Trophoblast cell (in vitro differentiated cells and primary cell): ENCODE results near the gene BIN2.
A peak's percentile ranks its signal among the peaks of the same experiment; 100 is the strongest.
"Not testable (repeated sequence)": the region's sequence is repeated elsewhere in the genome, so short reads cannot be mapped to it uniquely, and the experiment has no call there.

ENCODE experiments used
- DNase-seq, 2 donors: peaks; one replicate each; pipeline ENCODE4 v3.0.0-alpha.2; 2016
- H2AFZ ChIP-seq: 2 replicates; pipeline ENCODE4 v1.6.1; 2013; ENCODE audit warnings: low read length, moderate library complexity, mild to moderate bottlenecking; ENCODE audit not compliant: insufficient read depth, poor library complexity
- H2AK5ac ChIP-seq: 2 replicates; pipeline ENCODE4 v1.6.1; 2013; ENCODE audit warnings: mild to moderate bottlenecking, low read length
- H2BK120ac ChIP-seq: 2 replicates; pipeline ENCODE4 v1.6.1; 2013; ENCODE audit warnings: low read length, mild to moderate bottlenecking, moderate library complexity; ENCODE audit not compliant: insufficient read depth, poor library complexity
- H2BK12ac ChIP-seq: 2 replicates; pipeline ENCODE4 v1.6.1; 2013; ENCODE audit warnings: mild to moderate bottlenecking, low read length, moderate library complexity
- H2BK5ac ChIP-seq: 2 replicates; pipeline ENCODE4 v1.6.1; 2013; ENCODE audit warnings: low read length, low read depth, moderate library complexity, mild to moderate bottlenecking; ENCODE audit not compliant: poor library complexity
- H3K14ac ChIP-seq: 2 replicates; pipeline ENCODE4 v1.6.1; 2013; ENCODE audit warnings: mild to moderate bottlenecking, low read length
- H3K18ac ChIP-seq: 2 replicates; pipeline ENCODE4 v1.6.1; 2013; ENCODE audit warnings: mild to moderate bottlenecking, low read length
- H3K23ac ChIP-seq: 2 replicates; pipeline ENCODE4 v1.6.1; 2013; ENCODE audit warnings: low read length
- H3K27ac ChIP-seq: 2 replicates; pipeline ENCODE4 v1.5.1; 2013; ENCODE audit warnings: low read depth, mild to moderate bottlenecking, inconsistent platforms, low read length, moderate library complexity
- H3K27me3 ChIP-seq: 2 replicates; pipeline ENCODE4 v1.6.1; 2013; ENCODE audit warnings: inconsistent platforms, mild to moderate bottlenecking, low read length, moderate library complexity; ENCODE audit not compliant: insufficient read depth
- H3K36me3 ChIP-seq, 2 experiments: 1 replicate in 1 of 2; 2 replicates in 1 of 2; pipeline ENCODE4 v1.6.1; 2013; ENCODE audit warnings: low read length in 2 of 2, mild to moderate bottlenecking in 2 of 2, moderate library complexity in 1 of 2; ENCODE audit not compliant: insufficient read depth in 2 of 2, control insufficient read depth in 1 of 2
- H3K4ac ChIP-seq: 2 replicates; pipeline ENCODE4 v1.6.1; 2013; ENCODE audit warnings: low read depth, mild to moderate bottlenecking, low read length, moderate library complexity
- H3K4me1 ChIP-seq, 2 experiments: 1 replicate in 1 of 2; 2 replicates in 1 of 2; pipeline ENCODE4 v1.6.1; 2013; ENCODE audit warnings: low read length in 2 of 2, mild to moderate bottlenecking in 2 of 2, moderate library complexity in 1 of 2; ENCODE audit not compliant: insufficient read depth in 2 of 2, control insufficient read depth in 1 of 2
- H3K4me2 ChIP-seq: 2 replicates; pipeline ENCODE4 v1.6.1; 2013; ENCODE audit warnings: inconsistent platforms, mild to moderate bottlenecking, low read length, moderate library complexity
- H3K4me3 ChIP-seq: 2 replicates; pipeline ENCODE4 v1.5.1; 2013; ENCODE audit warnings: mild to moderate bottlenecking, low read depth, low read length, inconsistent platforms
- H3K79me1 ChIP-seq: one replicate; pipeline ENCODE4 v1.6.1; 2013; ENCODE audit warnings: low read length
- H3K79me2 ChIP-seq: 2 replicates; pipeline ENCODE4 v1.6.1; 2013; ENCODE audit warnings: low read length, mild to moderate bottlenecking; ENCODE audit not compliant: control insufficient read depth, insufficient read depth, poor library complexity
- H3K9ac ChIP-seq: 2 replicates; pipeline ENCODE4 v1.6.1; 2013; ENCODE audit warnings: mild to moderate bottlenecking, low read length
- H3K9me3 ChIP-seq: 2 replicates; pipeline ENCODE4 v1.6.1; 2013; ENCODE audit warnings: low read depth, mild to moderate bottlenecking, control low read depth, inconsistent platforms, low read length; ENCODE audit not compliant: insufficient read depth
- H4K12ac ChIP-seq: 2 replicates; pipeline ENCODE4 v1.6.1; 2013; ENCODE audit warnings: low read depth, mild to moderate bottlenecking, low read length, moderate library complexity
- H4K8ac ChIP-seq: 2 replicates; pipeline ENCODE4 v1.6.1; 2013; ENCODE audit warnings: low read depth, mild to moderate bottlenecking, low read length, moderate library complexity
- H4K91ac ChIP-seq: one replicate; pipeline ENCODE4 v1.6.1; 2013; ENCODE audit warnings: low read depth, mild to moderate bottlenecking, low read length, moderate library complexity
- WGBS: extraction: QIAGEN DNeasy Blood & Tissue Kit; methylation state at CpG from one replicate; pipeline ENCODE4 v1.1.7; 2013; ENCODE audit warnings: missing lambda C conversion rate; ENCODE audit not compliant: insufficient read length, insufficient coverage; ENCODE audit errors: extremely low coverage; 5-methylcytosine and 5-hydroxymethylcytosine counted together

The BIN2 gene

GRCh38 chr12:51291603-51292513 is 32.1 kb downstream of the BIN2 start:
- not testable (repeated sequence) for H3K36me3 ChIP-seq, H3K4me3 ChIP-seq, H2AFZ ChIP-seq, H3K14ac ChIP-seq, H2BK5ac ChIP-seq, H3K4ac ChIP-seq, H2BK12ac ChIP-seq, H3K18ac ChIP-seq, H2AK5ac ChIP-seq, H2BK120ac ChIP-seq, H3K9ac ChIP-seq, H3K79me1 ChIP-seq, H4K12ac ChIP-seq, H3K9me3 ChIP-seq, H3K4me2 ChIP-seq, H3K23ac ChIP-seq, H3K27ac ChIP-seq, H3K4me1 ChIP-seq, H4K8ac ChIP-seq, DNase-seq, H4K91ac ChIP-seq, H3K27me3 ChIP-seq, H3K79me2 ChIP-seq
- WGBS = no CpG with 5 or more reads among the region's 9 CpGs

- peaks cover 0 to 2% of the 10 kb centered on the region in 2 experiments for H3K4me1 ChIP-seq
- H3K27ac ChIP-seq = no peak overlapping the region
- no peak overlapping the region for H3K4me2 ChIP-seq
- no peak overlapping the region for H2AFZ ChIP-seq
- H3K9me3 ChIP-seq = no peaks in the 10 kb centered on the region
- no peak overlapping the region for H3K14ac ChIP-seq
- H4K8ac ChIP-seq = no peak overlapping the region
- H3K9ac ChIP-seq = no peak overlapping the region
- no peak overlapping the region for H3K23ac ChIP-seq
- no peaks in the 10 kb centered on the region for H3K79me1 ChIP-seq
- no peak overlapping the region for H2AK5ac ChIP-seq
- no CpG with 5 or more reads among the region's 1 CpG for WGBS
- H3K36me3 ChIP-seq = no peaks in the 10 kb centered on the region
- no peak overlapping the region for H3K4me3 ChIP-seq
- H2BK12ac ChIP-seq = no peak overlapping the region
- H2BK5ac ChIP-seq = no peak overlapping the region
- peak overlapping the region; percentile 6 for H4K91ac ChIP-seq
- no peaks in the 10 kb centered on the region for H3K27me3 ChIP-seq
- DNase-seq = peak in 1 of 2 donors; percentile 60
- H3K79me2 ChIP-seq = no peaks in the 10 kb centered on the region
- no peak overlapping the region for H4K12ac ChIP-seq
- no peak overlapping the region for H2BK120ac ChIP-seq
- H3K4ac ChIP-seq = no peak overlapping the region
- H3K18ac ChIP-seq = no peak overlapping the region
Observed at GRCh38 chr12:51285843-51286242, 38.1 kb downstream of the BIN2 start.

DNA sequence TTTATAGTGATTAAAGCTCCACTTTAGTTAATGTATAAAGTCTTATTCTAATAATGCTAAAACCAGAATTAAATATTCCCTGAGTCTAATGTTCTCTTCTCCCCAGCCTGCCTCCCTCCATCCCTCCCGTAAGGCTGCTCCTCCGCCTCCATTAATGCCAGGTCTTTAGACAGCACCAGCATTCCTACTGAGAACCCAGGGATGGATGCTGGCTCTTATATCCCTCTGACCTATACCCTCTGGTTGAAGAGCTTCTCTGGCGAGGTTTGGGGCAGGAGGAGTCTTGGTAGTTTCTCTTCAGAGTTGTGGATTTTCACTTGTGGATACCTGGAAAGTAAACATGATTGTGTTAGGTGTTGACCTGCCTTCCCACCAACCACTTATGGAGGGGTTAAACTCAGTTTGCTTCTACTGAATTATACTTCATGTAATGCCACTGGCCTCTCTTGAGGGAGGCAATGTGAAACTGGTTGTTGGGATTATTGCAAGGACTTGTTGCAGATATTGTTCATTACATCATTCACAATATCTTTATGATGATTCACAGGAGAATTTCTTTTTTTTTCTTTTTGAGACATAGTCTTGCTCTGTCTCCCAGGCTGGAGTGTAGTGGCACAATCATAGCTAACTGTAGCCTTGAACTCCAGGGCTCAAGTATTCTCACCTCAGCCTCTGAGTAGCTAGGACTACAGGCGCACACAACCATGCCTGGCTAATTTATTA is 42.6 kb downstream of the BIN2 start:
- no CpG with 5 or more reads among the region's 4 CpGs for whole genome bisulfite sequencing
- H3K9me3 ChIP-seq = no peaks in the 10 kb centered on the region
- peak; percentile 42 to 80 for DNase-seq
- H2BK12ac ChIP-seq = no peak overlapping the region
- H2AFZ ChIP-seq = no peak overlapping the region
- H3K27me3 ChIP-seq = no peaks in the 10 kb centered on the region
- H2AK5ac ChIP-seq = no peak overlapping the region
- H4K12ac ChIP-seq = no peak overlapping the region
- no peak overlapping the region for H3K18ac ChIP-seq
- no peak overlapping the region for H4K8ac ChIP-seq
- H3K79me1 ChIP-seq = no peaks in the 10 kb centered on the region
- H3K14ac ChIP-seq = no peak overlapping the region
- H3K23ac ChIP-seq = no peak overlapping the region
- H2BK5ac ChIP-seq = no peak overlapping the region
- no peak overlapping the region for H3K27ac ChIP-seq
- H3K9ac ChIP-seq = no peak overlapping the region
- no peak overlapping the region for H4K91ac ChIP-seq
- no peak overlapping the region for H2BK120ac ChIP-seq
- H3K79me2 ChIP-seq = no peaks in the 10 kb centered on the region
- no peak overlapping the region for H3K4me2 ChIP-seq
- no peak overlapping the region for H3K4ac ChIP-seq
- H3K4me1 ChIP-seq = peaks cover 0 to 2% of the 10 kb centered on the region in 2 experiments
- no peak overlapping the region for H3K4me3 ChIP-seq
- no peaks in the 10 kb centered on the region for H3K36me3 ChIP-seq

DNA sequence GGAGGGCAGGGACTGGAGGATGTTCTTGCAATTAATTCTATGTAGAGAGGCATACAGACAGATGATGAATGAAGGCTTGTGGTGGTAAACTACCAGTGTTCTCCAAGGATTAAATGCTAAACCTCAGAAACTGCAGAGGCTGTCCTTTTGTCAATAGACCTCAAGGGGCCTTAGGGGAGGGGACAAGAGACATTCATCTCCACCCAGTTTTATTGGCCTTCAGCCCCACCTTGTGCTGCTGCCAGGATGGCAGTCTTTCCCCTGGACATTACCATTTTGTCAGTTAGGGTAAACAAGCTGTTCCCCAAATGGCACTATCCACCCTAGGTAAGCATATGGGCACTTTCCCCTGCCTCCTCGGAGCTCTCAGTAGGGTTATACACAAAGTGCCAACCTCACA is 48.9 kb downstream of the BIN2 start:
- Histone ChIP-seq H3K4me1 (no peaks in the 10 kb centered on the region), H2BK120ac (no peak overlapping the region), H4K8ac (no peak overlapping the region), H3K27ac (no peak overlapping the region), H3K79me1 (peaks cover 6% of the 10 kb centered on the region), H3K4ac (no peak overlapping the region), H2BK5ac (no peak overlapping the region), H3K27me3 (no peaks in the 10 kb centered on the region), H3K18ac (no peak overlapping the region), H2AK5ac (no peak overlapping the region), H3K4me3 (no peak overlapping the region), H2AFZ (no peak overlapping the region), H3K36me3 (no peaks in the 10 kb centered on the region), H3K9ac (no peak overlapping the region), H2BK12ac (no peak overlapping the region), H3K4me2 (no peak overlapping the region), H3K23ac (no peak overlapping the region), H3K9me3 (no peaks in the 10 kb centered on the region), H3K79me2 (peaks cover 2% of the 10 kb centered on the region), H4K91ac (no peak overlapping the region), H3K14ac (no peak overlapping the region), H4K12ac (no peak overlapping the region)
- no CpG with 5 or more reads among the region's 1 CpG for WGBS
- no peak for DNase-seq
